ENCODE results near the gene ARHGAP19. TPM values are rescaled to one million over a fixed set of nuclear protein-coding genes. Genes with fewer than 3 reads are reported as not detected.

Gene ARHGAP19
- total and polyA plus RNA-seq, 9 of the 15 experiments (the other 6 are each of a cell fraction or from before 2014, with no cell fraction given) = 14.8 to 49.5 (median 26.8) TPM

DNA sequence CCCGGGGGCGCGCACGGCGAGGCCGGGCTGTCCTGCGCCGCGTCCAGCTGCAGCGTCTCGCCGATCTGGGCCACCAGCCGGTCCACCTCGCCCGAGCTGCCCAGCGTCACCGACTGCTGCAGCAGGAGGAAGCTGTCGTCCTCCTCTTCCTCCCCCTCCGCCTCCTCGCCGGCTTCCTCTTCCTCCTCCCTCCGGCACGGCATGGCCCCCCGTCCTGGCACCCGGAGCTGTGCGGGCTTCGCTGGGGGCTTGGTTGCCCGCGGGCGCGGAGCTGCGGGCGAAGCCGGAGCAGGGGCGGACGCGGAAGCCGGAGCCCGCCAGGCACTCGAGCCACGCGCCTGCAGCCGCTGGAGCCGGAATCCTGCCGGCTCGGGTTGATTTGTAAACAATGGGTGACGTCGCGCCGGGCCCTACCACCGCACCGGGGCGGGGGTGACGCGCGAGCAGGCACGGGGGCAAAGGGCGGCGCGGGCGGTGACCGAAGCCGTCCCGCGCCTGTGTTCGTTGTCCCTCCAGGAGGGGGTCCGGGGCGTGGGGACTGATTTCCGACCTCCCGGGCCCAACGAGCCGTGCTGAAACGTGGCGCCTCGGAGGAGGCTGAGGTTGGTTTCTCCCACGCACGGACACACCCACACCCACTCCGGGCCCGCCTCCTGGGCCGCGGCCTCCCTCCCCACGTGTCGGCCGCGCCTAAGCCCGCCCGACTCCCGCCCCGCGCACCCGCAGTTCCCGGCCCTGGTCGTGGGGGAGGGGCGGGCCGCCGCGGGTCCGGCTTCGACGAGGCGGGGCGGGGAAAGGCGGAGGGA is 42.1 kb upstream of the ARHGAP19 start, which contains the start of gene FRAT2 (continued):
- TF ChIP-seq ZNF174 (CRISPR knock-in tag; IDR thresholded peaks at IDR 0.05) (no peak), CAMTA2 (CRISPR knock-in tag; conservative IDR thresholded peaks at IDR 0.05) (no peak), POLR2B (IDR thresholded peaks at IDR 0.05; ENCODE audit: low read depth, partially characterized antibody) (peak; percentile 49), ARID2 (IDR thresholded peaks at IDR 0.05) (no peak), KLF13 (tag; IDR thresholded peaks at IDR 0.05; ENCODE audit: borderline replicate concordance, low read depth) (peak; percentile 73), IRF2 (CRISPR knock-in tag; IDR thresholded peaks at IDR 0.05) (no peak), ZEB2 (IDR thresholded peaks at IDR 0.05) (no peak), HDAC3 (IDR thresholded peaks at IDR 0.05; ENCODE audit: borderline replicate concordance, partially characterized antibody) (no peak), XRCC5 (IDR thresholded peaks at IDR 0.05; ENCODE audit: low read depth, low read length) (no peak), ZNF3 (CRISPR knock-in tag; IDR thresholded peaks at IDR 0.05) (no peak), MAZ (CRISPR knock-in tag; conservative IDR thresholded peaks at IDR 0.05 in 1 of 2, IDR thresholded peaks at IDR 0.05 in 1 of 2) (peak in 1 of 2 experiments; percentile 75; a peak in 3 of 4 replicates), HMG20B (CRISPR knock-in tag; IDR thresholded peaks at IDR 0.05) (no peak), ZBTB7A (IDR thresholded peaks at IDR 0.05; ENCODE audit: borderline replicate concordance, control insufficient read depth, low read depth, low read length) (0 out of 2 replicates have a peak, but pooled peaks have one; percentile 3), SAFB2 (IDR thresholded peaks at IDR 0.05; ENCODE audit: borderline replicate concordance, low read depth, low read length, severe bottlenecking) (no peak), COPS2 (conservative IDR thresholded peaks at IDR 0.05) (no peak)
- TF ChIP-seq, protein P1, sequence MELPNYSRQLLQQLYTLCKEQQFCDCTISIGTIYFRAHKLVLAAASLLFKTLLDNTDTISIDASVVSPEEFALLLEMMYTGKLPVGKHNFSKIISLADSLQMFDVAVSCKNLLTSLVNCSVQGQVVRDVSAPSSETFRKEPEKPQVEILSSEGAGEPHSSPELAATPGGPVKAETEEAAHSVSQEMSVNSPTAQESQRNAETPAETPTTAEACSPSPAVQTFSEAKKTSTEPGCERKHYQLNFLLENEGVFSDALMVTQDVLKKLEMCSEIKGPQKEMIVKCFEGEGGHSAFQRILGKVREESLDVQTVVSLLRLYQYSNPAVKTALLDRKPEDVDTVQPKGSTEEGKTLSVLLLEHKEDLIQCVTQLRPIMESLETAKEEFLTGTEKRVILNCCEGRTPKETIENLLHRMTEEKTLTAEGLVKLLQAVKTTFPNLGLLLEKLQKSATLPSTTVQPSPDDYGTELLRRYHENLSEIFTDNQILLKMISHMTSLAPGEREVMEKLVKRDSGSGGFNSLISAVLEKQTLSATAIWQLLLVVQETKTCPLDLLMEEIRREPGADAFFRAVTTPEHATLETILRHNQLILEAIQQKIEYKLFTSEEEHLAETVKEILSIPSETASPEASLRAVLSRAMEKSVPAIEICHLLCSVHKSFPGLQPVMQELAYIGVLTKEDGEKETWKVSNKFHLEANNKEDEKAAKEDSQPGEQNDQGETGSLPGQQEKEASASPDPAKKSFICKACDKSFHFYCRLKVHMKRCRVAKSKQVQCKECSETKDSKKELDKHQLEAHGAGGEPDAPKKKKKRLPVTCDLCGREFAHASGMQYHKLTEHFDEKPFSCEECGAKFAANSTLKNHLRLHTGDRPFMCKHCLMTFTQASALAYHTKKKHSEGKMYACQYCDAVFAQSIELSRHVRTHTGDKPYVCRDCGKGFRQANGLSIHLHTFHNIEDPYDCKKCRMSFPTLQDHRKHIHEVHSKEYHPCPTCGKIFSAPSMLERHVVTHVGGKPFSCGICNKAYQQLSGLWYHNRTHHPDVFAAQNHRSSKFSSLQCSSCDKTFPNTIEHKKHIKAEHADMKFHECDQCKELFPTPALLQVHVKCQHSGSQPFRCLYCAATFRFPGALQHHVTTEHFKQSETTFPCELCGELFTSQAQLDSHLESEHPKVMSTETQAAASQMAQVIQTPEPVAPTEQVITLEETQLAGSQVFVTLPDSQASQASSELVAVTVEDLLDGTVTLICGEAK (IDR thresholded peaks at IDR 0.05) = no peak
- TF ChIP-seq, protein P1 (CRISPR knock-in tag; IDR thresholded peaks at IDR 0.05) = no peak

Data from K562 (cell line).